B cell (primary cell): Measurements from ENCODE around the gene XYLT1. TPM values are rescaled to one million over a fixed set of nuclear protein-coding genes. Genes with fewer than 3 reads are reported as not detected.

Source experiments
- ATAC-seq: fragments of 200-7000 bp; cut with Tn5 transposase; one replicate; pipeline ENCODE4 v1.10.0; 2021; ENCODE audit warnings: low read depth, mild to moderate bottlenecking, moderate number of reproducible peaks, moderate library complexity
- CTCF ChIA-PET: fragments of 350-600 bp; sonication (Branson Sonifier 250); formaldehyde crosslinking; loops from one replicate; lab custom pipeline; 2021; ENCODE audit warnings: antibody characterized with exemption, inconsistent platforms; lab: Charles Lee
- POLR2A ChIA-PET: fragments of 350-600 bp; sonication (Branson Sonifier 250); formaldehyde crosslinking; loops from one replicate; lab custom pipeline; 2021; ENCODE audit warnings: antibody characterized with exemption; lab: Charles Lee
- DNase-seq: peaks from one replicate; pipeline ENCODE4 v3.0.0; 2013
- H2AFZ ChIP-seq: 2 replicates; pipeline ENCODE4 v1.6.1; 2012; ENCODE audit warnings: mild to moderate bottlenecking, low read depth, low read length; ENCODE audit not compliant: insufficient read depth, poor library complexity, severe bottlenecking
- H3K27ac ChIP-seq, 2 donors: 1 replicate in 1 of 2; 2 replicates in 1 of 2; pipeline ENCODE4 v1.5.1; 2012 to 2013; ENCODE audit warnings: low read length in 2 of 2, mild to moderate bottlenecking in 2 of 2, moderate library complexity in 1 of 2
- H3K27me3 ChIP-seq, 4 experiments: fragments of 200-600 bp in 1 of 4; sonication (generic) in 1 of 4; replicated peaks in 1 of 4; 1 replicate in 2 of 4; 2 replicates in 2 of 4; pipeline versions ENCODE4 v1.6.1 to v1.7.0; 2013 to 2016; ENCODE audit warnings: low read length in 3 of 4, mild to moderate bottlenecking in 2 of 4, mixed read lengths in 1 of 4, moderate library complexity in 1 of 4; ENCODE audit not compliant: insufficient read depth in 4 of 4, control insufficient read depth in 3 of 4; ENCODE audit errors: control extremely low read depth in 1 of 4
- H3K36me3 ChIP-seq, 2 experiments: replicated peaks in 1 of 2; 1 replicate in 1 of 2; 2 replicates in 1 of 2; pipeline versions ENCODE4 v1.6.1 to v1.7.1; 2013; ENCODE audit warnings: low read length in 1 of 2; ENCODE audit not compliant: insufficient read depth in 2 of 2, control insufficient read depth in 1 of 2; ENCODE audit errors: control extremely low read depth in 1 of 2, extremely low read depth in 1 of 2
- H3K4me1 ChIP-seq, 2 donors: fragments of 200-600 bp in 1 of 2; sonication (generic) in 1 of 2; 1 replicate in 1 of 2; 2 replicates in 1 of 2; pipeline versions ENCODE4 v1.5.1 to v1.6.1; 2013 to 2017; ENCODE audit warnings: low read length in 2 of 2; ENCODE audit not compliant: control insufficient read depth in 2 of 2, insufficient read depth in 2 of 2
- H3K4me2 ChIP-seq: replicated peaks from 2 replicates; pipeline ENCODE3; 2012; ENCODE audit warnings: mild to moderate bottlenecking, low read depth, low read length; ENCODE audit not compliant: poor library complexity, severe bottlenecking
- H3K4me3 ChIP-seq, 5 experiments: fragments of 200-600 bp in 1 of 5; sonication (generic) in 1 of 5; 1 replicate in 3 of 5; 2 replicates in 2 of 5; pipeline versions ENCODE4 v1.5.1 to v1.7.0; 2011 to 2016; ENCODE audit warnings: low read length in 4 of 5, mild to moderate bottlenecking in 4 of 5, low read depth in 2 of 5, control low read depth in 1 of 5, moderate library complexity in 1 of 5; ENCODE audit not compliant: insufficient read depth in 1 of 5; ENCODE audit errors: control extremely low read depth in 1 of 5, extremely low read depth in 1 of 5
- H3K79me2 ChIP-seq: fragments of 200-600 bp; sonication (generic); one replicate; pipeline ENCODE4 v1.6.0; 2016; ENCODE audit warnings: low read length; ENCODE audit not compliant: control insufficient read depth, insufficient read depth
- H3K9ac ChIP-seq: fragments of 200-600 bp; sonication (generic); 2 replicates; pipeline ENCODE4 v1.6.1; 2017; ENCODE audit warnings: mild to moderate bottlenecking, low read length, moderate library complexity
- H3K9me3 ChIP-seq, 3 donors: one replicate each; pipeline versions ENCODE4 v1.6.1 to v1.7.1; 2013; ENCODE audit warnings: low read length in 2 of 3; ENCODE audit not compliant: control insufficient read depth in 2 of 3, insufficient read depth in 1 of 3; ENCODE audit errors: control extremely low read depth in 1 of 3
- H4K20me1 ChIP-seq: 2 replicates; pipeline ENCODE4 v1.6.0; 2012; ENCODE audit warnings: mild to moderate bottlenecking, low read length; ENCODE audit not compliant: insufficient read depth, control insufficient read depth, poor library complexity, severe bottlenecking
- H3K27ac Mint-ChIP-seq: one replicate; pipeline ENCODE4 v1.8.0; 2021; ENCODE audit warnings: mixed read lengths
- H3K27me3 Mint-ChIP-seq: one replicate; pipeline ENCODE4 v1.8.0; 2021; ENCODE audit warnings: mixed read lengths
- H3K4me1 Mint-ChIP-seq: one replicate; pipeline ENCODE4 v1.8.0; 2021; ENCODE audit warnings: mixed read lengths
- H3K4me3 Mint-ChIP-seq: one replicate; pipeline ENCODE4 v1.8.0; 2021; ENCODE audit warnings: mixed read lengths
- H3K9me3 Mint-ChIP-seq: one replicate; pipeline ENCODE4 v1.8.0; 2022; ENCODE audit warnings: mixed read lengths; ENCODE audit not compliant: insufficient read depth
- EZH2 ChIP-seq: IDR thresholded peaks from 2 replicates; pipeline ENCODE4 v1.6.1; 2012; ENCODE audit warnings: borderline replicate concordance, low read depth, mild to moderate bottlenecking, moderate library complexity, low read length; ENCODE audit not compliant: insufficient read depth, poor library complexity, severe bottlenecking
- WGBS: methylation state at CpG from one replicate; pipeline ENCODE4 v1.1.5; 2013; ENCODE audit warnings: missing lambda C conversion rate; ENCODE audit not compliant: insufficient coverage; 5-methylcytosine and 5-hydroxymethylcytosine counted together
- intact Hi-C: fragments of 100-400 bp; cut with micrococcal nuclease; formaldehyde crosslinking; loops from one replicate; pipeline ENCODE4 v1.10.0; 2022
- polyA plus RNA-seq: library from polyadenylated mRNA; depleted of rRNA; stranded (reverse); fragments of >200 nt; gene quantifications from 2 replicates; pipeline ENCODE4 v1.2.3, GENCODE V29; 2012
- total RNA-seq, 2 donors: library from RNA; stranded (reverse); fragments of 120-200 nt in 1 of 2; gene quantifications; 1 replicate in 1 of 2; 2 replicates in 1 of 2; pipeline versions ENCODE4 v1.2.3 to v1.2.4, GENCODE V29; 2013 to 2022
- TF ChIP-seq, protein P1 (sequence below): fragments of 200-600 bp; IDR thresholded peaks from one replicate; pipeline ENCODE4 v1.8.0; 2022; ENCODE audit warnings: antibody characterized with exemption, mild to moderate bottlenecking

XYLT1 gene
- total and polyA plus RNA-seq, 2 donors (not counting 1 experiment from before 2014, with no cell fraction given): 8.7 to 59.6 TPM

DNA sequence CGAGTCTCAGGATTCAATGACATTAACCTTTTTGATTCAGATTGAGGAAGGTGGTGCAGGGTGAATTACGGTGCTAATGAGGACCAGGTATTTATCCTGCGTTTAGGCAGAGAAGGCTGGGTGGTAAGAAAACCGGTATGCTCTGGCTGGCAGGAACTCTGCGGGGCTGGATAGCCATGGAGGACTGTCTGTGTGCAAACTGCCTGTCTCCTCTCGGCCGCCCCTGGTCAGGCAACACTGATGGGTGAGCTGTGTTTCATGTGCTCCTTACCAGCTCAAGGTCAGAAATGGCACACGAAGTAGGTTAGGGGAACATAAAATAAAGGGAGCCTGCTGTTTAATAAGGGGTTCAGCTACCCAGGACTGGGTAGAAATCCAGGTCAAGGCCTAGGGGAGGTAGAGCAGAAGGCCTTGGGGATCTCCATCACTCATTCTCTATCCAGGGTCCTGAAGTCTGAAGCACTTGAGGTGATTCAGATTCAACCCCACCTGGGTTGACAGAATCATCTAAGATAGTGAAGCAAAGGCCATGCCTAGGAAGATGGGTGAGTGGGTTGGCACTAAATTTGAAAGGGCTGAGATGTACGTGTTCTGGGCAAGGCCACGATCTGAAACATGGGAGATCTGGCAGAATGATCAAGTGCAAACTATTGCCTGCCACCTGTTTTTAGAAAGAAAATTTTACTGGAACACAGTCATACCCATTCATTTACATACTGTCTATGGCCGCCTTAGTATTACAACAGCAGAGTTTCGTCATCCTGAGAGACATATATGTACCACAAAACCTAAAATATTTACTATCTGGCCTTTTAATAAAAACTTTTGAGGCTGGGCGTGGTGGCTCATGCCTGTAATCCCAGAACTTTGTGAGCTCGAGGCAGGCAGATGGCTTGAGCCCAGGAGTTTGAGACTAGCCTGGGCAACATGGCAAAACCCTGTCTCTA lies 292.5 kb downstream of the XYLT1 start:
- no peaks in the 10 kb centered on the region for H3K9me3 Mint-ChIP-seq
- intact Hi-C loops: no loop called here
- Histone ChIP-seq H3K9ac (no peak overlapping the region), H4K20me1 (no peaks in the 10 kb centered on the region), H3K4me2 (no peak overlapping the region), H3K36me3 (peaks cover 0 to 22% of the 10 kb centered on the region in 2 experiments), H3K9me3 (peaks cover 0 to 2% (median 0%) of the 10 kb centered on the region in 3 donors), H2AFZ (no peak overlapping the region), H3K79me2 (no peaks in the 10 kb centered on the region), H3K27me3 (no peaks in the 10 kb centered on the region), H3K4me3 (no peak overlapping the region), H3K27ac (no peak overlapping the region), H3K4me1 (peaks cover 6 to 7% of the 10 kb centered on the region in 2 donors)
- POLR2A ChIA-PET: no interaction called here
- CTCF ChIA-PET: interaction anchor here (1.4 kb wide), 1 partner anchor 16 kb away, joined by 4 read pairs; no protein-coding TSS in a partner anchor
- 84% methylated on average over 11 of the region's 14 CpGs for WGBS
- no peak for TF ChIP-seq EZH2
- TF ChIP-seq, protein P1, sequence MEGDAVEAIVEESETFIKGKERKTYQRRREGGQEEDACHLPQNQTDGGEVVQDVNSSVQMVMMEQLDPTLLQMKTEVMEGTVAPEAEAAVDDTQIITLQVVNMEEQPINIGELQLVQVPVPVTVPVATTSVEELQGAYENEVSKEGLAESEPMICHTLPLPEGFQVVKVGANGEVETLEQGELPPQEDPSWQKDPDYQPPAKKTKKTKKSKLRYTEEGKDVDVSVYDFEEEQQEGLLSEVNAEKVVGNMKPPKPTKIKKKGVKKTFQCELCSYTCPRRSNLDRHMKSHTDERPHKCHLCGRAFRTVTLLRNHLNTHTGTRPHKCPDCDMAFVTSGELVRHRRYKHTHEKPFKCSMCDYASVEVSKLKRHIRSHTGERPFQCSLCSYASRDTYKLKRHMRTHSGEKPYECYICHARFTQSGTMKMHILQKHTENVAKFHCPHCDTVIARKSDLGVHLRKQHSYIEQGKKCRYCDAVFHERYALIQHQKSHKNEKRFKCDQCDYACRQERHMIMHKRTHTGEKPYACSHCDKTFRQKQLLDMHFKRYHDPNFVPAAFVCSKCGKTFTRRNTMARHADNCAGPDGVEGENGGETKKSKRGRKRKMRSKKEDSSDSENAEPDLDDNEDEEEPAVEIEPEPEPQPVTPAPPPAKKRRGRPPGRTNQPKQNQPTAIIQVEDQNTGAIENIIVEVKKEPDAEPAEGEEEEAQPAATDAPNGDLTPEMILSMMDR: no peak
- no peak overlapping the region for H3K27ac Mint-ChIP-seq
- no peaks in the 10 kb centered on the region for H3K27me3 Mint-ChIP-seq
- H3K4me3 Mint-ChIP-seq: no peak overlapping the region
- ATAC-seq: no peak
- peaks cover 15% of the 10 kb centered on the region for H3K4me1 Mint-ChIP-seq
- DNase-seq: no peak
